SU-DHL-6 (cell line): ENCODE measurements around the gene COL24A1.

ENCODE experiments used
- EZH2phosphoT487 ChIP-seq: fragments of 200-600 bp; sonication (generic), shearing (Covaris generic); conservative IDR thresholded peaks from 2 replicates; pipeline ENCODE4 v1.6.1; 2018; ENCODE audit warnings: mild to moderate bottlenecking, antibody characterized with exemption, low read length, moderate library complexity, mixed read lengths
- TF ChIP-seq, protein P1 (sequence below): fragments of 200-600 bp; sonication (generic); IDR thresholded peaks from one replicate; pipeline ENCODE4 v1.5.1; 2017; ENCODE audit warnings: antibody characterized with exemption, mild to moderate bottlenecking, low read length, moderate library complexity; ENCODE audit not compliant: insufficient read depth, poor library complexity, severe bottlenecking

DNA sequence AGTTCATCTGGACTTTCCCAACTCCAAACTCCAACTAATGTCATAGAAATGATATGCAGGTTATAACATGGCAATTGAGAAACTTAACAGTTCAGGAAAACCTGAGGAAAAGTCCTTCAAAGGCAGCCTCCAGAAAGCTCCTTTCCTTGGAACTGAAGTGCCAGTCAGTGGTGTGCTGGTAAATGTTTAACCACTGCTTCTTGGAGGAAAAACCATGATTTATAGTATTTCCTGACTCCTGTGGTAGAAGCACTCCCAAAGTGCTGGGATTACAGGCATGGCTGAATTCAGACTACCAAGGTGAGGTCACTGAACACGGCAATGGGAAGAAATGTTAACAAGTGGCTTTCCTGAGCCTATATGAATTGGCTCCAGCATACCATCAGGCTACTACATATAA, 421.6 kb downstream of the COL24A1 start:
- TF ChIP-seq, protein P1, sequence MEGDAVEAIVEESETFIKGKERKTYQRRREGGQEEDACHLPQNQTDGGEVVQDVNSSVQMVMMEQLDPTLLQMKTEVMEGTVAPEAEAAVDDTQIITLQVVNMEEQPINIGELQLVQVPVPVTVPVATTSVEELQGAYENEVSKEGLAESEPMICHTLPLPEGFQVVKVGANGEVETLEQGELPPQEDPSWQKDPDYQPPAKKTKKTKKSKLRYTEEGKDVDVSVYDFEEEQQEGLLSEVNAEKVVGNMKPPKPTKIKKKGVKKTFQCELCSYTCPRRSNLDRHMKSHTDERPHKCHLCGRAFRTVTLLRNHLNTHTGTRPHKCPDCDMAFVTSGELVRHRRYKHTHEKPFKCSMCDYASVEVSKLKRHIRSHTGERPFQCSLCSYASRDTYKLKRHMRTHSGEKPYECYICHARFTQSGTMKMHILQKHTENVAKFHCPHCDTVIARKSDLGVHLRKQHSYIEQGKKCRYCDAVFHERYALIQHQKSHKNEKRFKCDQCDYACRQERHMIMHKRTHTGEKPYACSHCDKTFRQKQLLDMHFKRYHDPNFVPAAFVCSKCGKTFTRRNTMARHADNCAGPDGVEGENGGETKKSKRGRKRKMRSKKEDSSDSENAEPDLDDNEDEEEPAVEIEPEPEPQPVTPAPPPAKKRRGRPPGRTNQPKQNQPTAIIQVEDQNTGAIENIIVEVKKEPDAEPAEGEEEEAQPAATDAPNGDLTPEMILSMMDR = no peak
- TF ChIP-seq EZH2phosphoT487 = no peak
